ENCODE results near the gene RAB1A. TPM values are rescaled to one million over a fixed set of nuclear protein-coding genes. Genes with fewer than 3 reads are reported as not detected.
A peak's percentile ranks its signal among the peaks of the same experiment; 100 is the strongest.

The RAB1A gene
- total RNA-seq, 1 donor from 2014 or later, result 106 TPM

DNA sequence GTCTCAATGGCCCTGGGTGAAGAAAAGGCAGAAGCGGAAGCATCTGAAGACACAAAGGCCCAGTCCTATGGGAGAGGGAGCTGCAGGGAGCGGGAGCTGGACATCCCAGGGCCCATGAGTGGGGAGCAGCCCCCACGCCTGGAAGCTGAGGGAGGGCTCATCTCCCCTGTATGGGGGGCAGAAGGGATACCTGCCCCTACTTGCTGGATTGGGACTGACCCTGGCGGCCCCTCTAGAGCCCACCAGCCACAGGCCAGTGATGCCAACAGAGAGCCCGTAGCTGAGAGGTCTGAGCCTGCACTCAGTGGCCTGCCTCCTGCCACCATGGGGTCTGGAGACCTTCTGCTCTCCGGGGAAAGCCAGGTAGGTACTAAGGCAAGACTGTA lies 60.5 kb downstream of the RAB1A start:
- no peak for DNase-seq (ENCODE audit: low spot score)
- intact Hi-C loops (cut with DNase I), result no loop called here

DNA sequence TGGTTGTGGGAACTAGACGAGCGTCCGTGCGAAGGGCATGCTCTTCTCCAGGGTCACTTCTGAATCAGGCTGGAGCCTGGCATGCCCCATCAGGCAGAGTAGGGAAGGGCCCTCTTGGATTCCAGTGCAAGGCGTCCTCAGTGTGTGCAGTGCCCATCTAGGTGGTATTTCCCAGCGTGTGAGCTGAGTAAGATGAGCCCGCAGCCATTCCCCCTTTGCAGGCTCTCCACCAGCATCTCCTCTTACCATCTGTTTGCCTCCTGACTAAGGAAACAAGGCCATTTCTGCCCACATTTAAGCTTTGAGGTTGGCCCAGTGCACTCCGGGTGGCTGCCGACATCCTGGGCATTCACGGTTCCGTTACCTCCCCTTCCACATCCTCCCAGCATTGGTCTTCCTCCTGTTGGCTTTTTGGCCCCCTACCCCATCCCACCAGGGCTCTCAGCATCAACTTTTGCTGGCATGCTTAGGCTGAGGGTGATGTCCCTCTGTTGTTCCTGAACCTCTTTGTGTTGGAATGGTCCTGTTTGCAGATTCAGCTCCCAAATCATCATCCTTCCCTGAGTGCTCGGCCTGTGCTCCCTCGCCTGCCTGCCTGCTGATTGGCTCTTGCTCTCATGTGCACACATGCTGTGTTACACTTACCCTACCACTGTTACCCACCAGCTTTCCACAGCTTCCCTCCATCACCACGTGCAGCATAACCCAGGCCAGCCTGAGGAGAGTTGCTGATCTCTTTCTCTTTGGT lies 61.9 kb downstream of the RAB1A start:
- intact Hi-C loops (cut with DNase I), result no loop called here
- no peak for DNase-seq (ENCODE audit: low spot score)

- intact Hi-C loops (cut with DNase I), result loop anchor here (1.0 to 5.0 kb wide), 2 partner anchors 104 to 122 kb away; no protein-coding TSS in a partner anchor
- no peak for DNase-seq (ENCODE audit: low spot score)
Observed at GRCh38 chr2:65064728-65065552, 65.0 kb downstream of the RAB1A start.

DNA sequence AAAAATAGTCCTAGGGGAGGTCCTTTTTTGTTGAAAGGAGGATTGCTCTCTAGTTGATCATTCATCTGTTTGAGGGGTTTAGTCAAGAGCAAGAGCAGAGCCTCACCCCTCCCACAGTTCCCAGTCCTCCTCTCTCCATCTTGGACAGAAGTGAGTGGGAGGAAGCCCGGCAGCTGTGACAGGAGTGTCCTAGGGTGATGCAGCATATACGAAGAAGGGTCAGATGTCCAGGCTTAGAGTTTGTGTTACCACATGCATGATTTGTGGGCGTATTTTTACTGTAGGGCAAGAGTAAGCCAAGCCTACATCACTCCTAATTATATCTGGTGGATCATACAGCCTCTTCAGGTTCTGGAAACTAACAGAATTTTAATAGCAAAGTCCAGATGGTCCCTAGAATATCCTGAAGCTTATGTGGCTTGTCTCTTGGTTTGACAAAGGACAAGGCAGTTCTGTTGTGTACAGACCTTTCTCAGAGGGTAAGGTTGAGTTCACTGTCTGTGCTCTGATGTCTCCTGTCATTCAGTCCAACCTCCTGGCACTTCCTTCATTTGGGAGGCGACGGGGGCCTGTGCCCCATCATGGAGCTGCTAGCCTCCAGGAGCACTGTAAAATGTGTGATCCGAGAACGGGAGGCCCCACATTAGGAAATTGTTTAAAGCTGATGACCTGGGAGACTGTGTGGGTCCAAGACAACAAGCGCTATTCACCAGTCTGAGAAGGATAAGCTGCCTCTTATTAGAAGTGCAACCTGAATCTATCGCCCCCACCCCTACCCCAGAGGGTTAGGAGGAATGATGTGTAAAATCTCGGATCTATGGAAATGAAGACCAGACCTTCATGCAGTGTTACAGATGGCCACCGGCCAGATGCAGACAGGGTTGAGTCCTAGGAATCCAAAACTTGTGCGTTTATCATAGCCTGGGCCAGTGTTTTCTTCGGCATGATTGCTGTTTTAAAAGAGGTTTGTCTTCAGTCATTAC lies 66.8 kb downstream of the RAB1A start:
- intact Hi-C loops (cut with DNase I), result loop anchor here (5.0 kb wide), 1 partner anchor 124 kb away; no protein-coding TSS in a partner anchor
- no peak for DNase-seq (ENCODE audit: low spot score)

GRCh38 chr2:65061910-65062339 lies 68.0 kb downstream of the RAB1A start:
- no peak for DNase-seq (ENCODE audit: low spot score)
- intact Hi-C loops (cut with DNase I), result loop anchor here (5.0 kb wide), 1 partner anchor 125 kb away; no protein-coding TSS in a partner anchor

GRCh38 chr2:65061146-65061909 lies 68.6 kb downstream of the RAB1A start:
- no peak for DNase-seq (ENCODE audit: low spot score)
- intact Hi-C loops (cut with DNase I), result loop anchor here (5.0 kb wide), 1 partner anchor 126 kb away; no protein-coding TSS in a partner anchor

DNA sequence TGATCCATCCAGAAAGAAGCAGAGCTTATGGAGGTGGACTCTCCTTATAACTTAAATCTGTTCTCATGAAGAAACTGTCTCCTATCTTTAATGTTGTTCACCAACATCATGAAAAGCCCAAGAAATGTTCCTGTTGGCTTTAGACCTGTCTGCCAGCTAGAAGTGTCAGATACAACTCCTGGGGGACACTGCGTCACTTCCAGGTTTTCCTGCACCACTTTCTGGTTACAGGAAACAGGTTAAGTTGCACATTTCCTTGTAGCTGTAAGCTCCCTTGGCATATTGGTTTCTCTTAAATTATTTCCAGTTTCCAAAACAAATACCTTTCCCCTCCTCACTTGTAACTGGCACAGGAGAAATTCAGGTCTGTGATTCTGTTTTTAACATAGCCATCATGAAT lies 70.8 kb downstream of the RAB1A start:
- intact Hi-C loops (cut with DNase I), result loop anchor here (5.0 to 10.0 kb wide), 2 partner anchors 73 to 534 kb away; partner anchors contain the start of genes AFTPH and RAB1A
- DNase-seq (ENCODE audit: low spot score), result no peak

DNA sequence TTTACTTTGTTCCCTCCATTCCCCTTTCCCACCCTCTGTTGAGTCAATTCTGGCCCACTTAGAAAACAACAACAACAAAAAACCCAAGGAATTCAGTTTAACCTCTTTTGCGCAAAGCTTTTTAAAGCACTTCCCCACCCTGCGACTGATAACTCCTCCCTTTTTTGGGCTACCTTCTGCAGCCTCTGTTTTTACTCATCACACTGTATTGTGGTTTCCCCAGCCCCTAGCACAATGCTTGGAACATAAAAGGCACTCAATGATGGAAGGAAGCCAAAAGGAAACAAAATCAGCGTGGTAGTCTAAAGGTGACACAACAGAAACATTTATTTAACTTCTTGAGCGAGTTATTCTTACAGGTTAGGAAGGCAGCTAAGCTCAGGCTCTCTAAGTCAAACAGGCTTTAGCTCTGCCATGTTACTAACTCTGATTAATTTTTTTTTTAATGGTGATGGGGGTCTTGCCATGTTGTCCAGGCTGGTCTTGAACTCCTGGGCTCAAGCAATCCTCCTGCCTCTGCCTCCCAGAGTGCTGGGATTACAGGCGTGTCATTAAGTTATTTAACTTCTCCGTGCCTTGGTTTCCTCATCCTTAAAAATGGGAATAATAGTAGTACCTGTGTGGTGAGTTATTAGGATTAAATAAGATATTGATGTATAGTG lies 72.4 kb downstream of the RAB1A start:
- intact Hi-C loops (cut with DNase I), result loop anchor here (5.0 to 10.0 kb wide), 2 partner anchors 75 to 533 kb away; partner anchors contain the start of genes AFTPH and RAB1A
- no peak for DNase-seq (ENCODE audit: low spot score)

- intact Hi-C loops (cut with DNase I), result loop anchor here (5.0 to 10.0 kb wide), 2 partner anchors 75 to 532 kb away; partner anchors contain the start of genes AFTPH and RAB1A
- DNase-seq (ENCODE audit: low spot score), result no peak
Observed at GRCh38 chr2:65057054-65057375, 72.9 kb downstream of the RAB1A start.

DNA sequence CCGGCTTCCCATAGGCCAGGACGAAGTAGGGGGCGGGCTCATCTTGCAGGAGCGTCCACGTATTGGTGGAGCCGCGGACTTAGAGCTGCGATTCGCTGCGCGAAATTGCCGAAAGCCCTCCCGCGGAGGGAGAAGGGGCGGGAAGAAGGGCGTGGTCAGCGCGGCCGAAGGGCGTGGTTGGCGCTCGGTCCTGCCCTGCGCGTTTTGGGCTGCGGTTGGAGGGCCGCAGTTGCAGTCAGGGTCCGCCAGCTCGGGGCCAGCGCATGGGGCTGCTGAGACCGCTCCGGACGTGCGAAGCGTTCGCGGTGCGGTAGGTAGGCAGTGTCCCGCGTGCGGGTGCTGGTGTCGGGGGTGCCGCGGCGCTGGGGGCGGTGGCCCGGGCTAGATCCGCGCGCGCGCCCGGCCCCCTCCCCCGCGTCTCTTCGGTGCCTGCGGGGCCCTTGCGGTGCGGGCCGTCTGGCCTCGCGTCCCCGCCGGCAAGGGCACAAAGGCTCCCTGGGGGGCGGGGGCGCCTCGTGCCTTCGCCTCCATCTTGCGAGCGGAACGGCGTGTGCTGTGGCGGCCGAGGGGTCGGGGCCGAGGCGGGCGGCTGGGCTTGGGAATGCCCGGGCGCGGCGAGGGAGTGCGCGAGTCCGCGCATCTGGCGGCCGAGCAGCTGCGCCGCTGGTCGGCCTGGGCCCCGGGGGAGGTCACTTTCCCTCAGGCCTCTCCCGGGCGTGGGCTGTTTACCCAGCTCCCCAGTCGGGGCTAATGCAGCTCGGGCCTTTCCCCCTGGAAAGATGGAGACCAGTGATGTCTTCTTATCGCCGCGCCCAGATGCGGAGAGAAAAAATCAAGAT lies 73.5 kb downstream of the RAB1A start, which contains the start of gene CEP68:
CEP68 (plus strand) TSS at position 202 of the 839 bp plus-strand sequence. CDS start 13,029 bp downstream, outside the sequence.
- intact Hi-C loops (cut with DNase I), result loop anchor here (5.0 to 10.0 kb wide), 2 partner anchors 76 to 532 kb away; partner anchors contain the start of genes AFTPH and RAB1A
- DNase-seq (ENCODE audit: low spot score), result peak; percentile 99

DNA sequence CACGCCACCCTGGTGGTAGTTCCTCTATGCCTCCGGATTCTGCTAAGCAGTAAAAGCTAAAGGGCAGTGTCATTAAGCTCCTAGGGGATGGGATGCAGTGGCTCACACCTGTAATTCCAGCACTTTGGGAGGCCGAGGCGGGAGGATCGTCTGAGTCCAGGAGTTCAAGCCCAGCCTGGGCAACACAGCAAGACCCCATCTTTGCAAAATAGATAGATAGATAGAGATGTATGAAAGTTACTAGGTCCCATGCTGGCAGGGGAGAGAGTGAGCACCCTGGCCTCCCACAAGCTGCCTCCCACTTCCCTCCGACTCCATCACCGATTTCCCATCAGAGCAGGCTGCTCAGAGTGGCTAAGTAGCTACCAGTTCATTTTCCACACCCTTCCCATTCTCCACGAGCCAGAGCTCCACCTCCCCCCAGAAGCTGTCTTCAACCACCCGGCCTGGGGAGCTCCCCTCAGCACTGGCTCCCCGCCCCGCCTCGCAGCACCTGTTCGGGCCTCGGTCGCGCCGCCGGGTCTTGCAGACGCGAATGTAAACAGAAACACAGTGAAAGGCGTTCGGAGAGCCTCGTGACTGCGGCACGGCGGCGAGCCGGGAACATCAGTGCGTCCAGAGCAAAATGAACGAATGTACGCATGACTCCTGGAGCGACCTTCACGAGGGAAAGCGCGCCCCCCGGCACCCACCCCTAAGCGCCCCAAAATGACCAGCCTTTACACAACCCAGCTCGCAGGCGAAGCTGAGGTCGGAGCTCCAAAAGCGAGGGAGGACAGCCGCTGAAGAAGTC lies 74.3 kb downstream of the RAB1A start:
- intact Hi-C loops (cut with DNase I), result loop anchor here (5.0 to 10.0 kb wide), 2 partner anchors 77 to 531 kb away; partner anchors contain the start of genes AFTPH and RAB1A
- peak; percentile 81 for DNase-seq (ENCODE audit: low spot score)

GRCh38 chr2:65054749-65055421 lies 75.0 kb downstream of the RAB1A start:
- intact Hi-C loops (cut with DNase I), result loop anchor here (5.0 to 10.0 kb wide), 2 partner anchors 77 to 530 kb away; partner anchors contain the start of genes AFTPH and RAB1A
- no peak for DNase-seq (ENCODE audit: low spot score)

DNA sequence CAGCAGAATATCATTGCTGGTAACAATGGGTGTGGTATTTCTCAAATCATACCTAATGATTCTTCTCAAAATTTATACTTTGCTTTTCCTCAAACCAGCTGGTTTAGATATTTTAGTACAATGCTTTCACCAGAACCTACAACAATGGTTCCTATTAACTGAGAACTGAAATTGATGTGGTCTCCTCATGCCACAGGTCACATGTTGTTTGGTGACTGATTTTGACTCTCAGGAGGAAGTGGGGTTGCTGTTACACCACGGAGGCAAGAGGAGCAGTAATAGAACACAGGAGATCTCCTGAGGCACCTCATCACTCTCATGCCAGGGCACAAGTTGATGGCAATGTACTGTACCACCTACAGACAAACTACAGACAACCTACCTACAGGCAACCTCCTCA lies 76.7 kb downstream of the RAB1A start:
- intact Hi-C loops (cut with DNase I), result loop anchor here (10.0 kb wide), 1 partner anchor 528 kb away; the partner anchor contains the start of gene AFTPH
- DNase-seq (ENCODE audit: low spot score), result no peak

DNA sequence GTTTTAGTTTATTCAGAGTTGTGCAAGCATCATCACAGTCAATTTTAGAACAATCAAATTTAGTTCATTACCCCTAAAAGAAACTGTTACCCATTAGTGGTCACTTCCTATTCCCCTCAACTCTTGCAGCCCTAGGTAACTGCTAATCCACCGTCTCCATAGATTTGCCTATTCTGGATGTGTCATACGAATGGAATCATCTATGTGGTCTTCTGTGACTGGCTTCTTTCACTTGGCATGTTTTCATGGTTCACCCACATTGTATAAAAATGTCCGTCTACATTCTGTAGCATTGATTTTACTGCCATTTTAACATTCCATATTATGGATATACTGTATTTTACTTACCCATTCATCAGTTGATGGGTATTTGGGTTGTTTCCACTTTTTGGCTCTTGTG lies 79.0 kb downstream of the RAB1A start:
- DNase-seq (ENCODE audit: low spot score), result no peak
- intact Hi-C loops (cut with DNase I), result loop anchor here (10.0 kb wide), 1 partner anchor 526 kb away; the partner anchor contains the start of gene AFTPH

GRCh38 chr2:65049010-65049639 lies 80.8 kb downstream of the RAB1A start:
- intact Hi-C loops (cut with DNase I), result loop anchor here (10.0 kb wide), 1 partner anchor 464 kb away; no protein-coding TSS in a partner anchor
- DNase-seq (ENCODE audit: low spot score), result no peak
